CD4-positive, alpha-beta T cell treated with Interferon gamma for 1 hour (primary cell): Measurements from ENCODE around the gene EXPH5.

Experiments used
- DNase-seq: peaks from one replicate; pipeline ENCODE4 v3.0.0-alpha.2; 2020

EXPH5 gene

GRCh38 chr11:108511851-108512474, 81.6 kb downstream of the EXPH5 start:
- no peak for DNase-seq

GRCh38 chr11:108508653-108509593, 84.6 kb downstream of the EXPH5 start:
- DNase-seq = no peak

- no peak for DNase-seq
Observed at GRCh38 chr11:108501396-108501795, 92.2 kb downstream of the EXPH5 start.

GRCh38 chr11:108500721-108501120, 92.8 kb downstream of the EXPH5 start:
- no peak for DNase-seq

GRCh38 chr11:108500169-108500568, 93.4 kb downstream of the EXPH5 start:
- DNase-seq = no peak

- no peak for DNase-seq
Observed at GRCh38 chr11:108498816-108499408, 94.7 kb downstream of the EXPH5 start.

- peak; percentile 32 for DNase-seq
Observed at GRCh38 chr11:108498046-108498815, 95.3 kb downstream of the EXPH5 start, which contains the start of gene POGLUT3. TSS of gene POGLUT3 (minus strand) at chr11:108498384. CDS start at chr11:108498366, 18 bp downstream.

- peak; percentile 83 for DNase-seq
Observed at GRCh38 chr11:108497317-108498045, 96.1 kb downstream of the EXPH5 start.

GRCh38 chr11:108496643-108497256, 96.8 kb downstream of the EXPH5 start:
- DNase-seq = no peak

GRCh38 chr11:108495326-108495725, 98.2 kb downstream of the EXPH5 start:
- DNase-seq = no peak

GRCh38 chr11:108494182-108494581, 99.4 kb downstream of the EXPH5 start:
- DNase-seq = no peak

- DNase-seq = no peak
Observed at GRCh38 chr11:108491936-108492335, 101.6 kb downstream of the EXPH5 start.

GRCh38 chr11:108486828-108487227, 106.7 kb downstream of the EXPH5 start:
- no peak for DNase-seq

- DNase-seq = no peak
Observed at GRCh38 chr11:108486331-108486730, 107.2 kb downstream of the EXPH5 start.

- DNase-seq = no peak
Observed at GRCh38 chr11:108483163-108483562, 110.4 kb downstream of the EXPH5 start.

GRCh38 chr11:108474664-108475463, 118.7 kb downstream of the EXPH5 start:
- no peak for DNase-seq

GRCh38 chr11:108472681-108473080, 120.9 kb downstream of the EXPH5 start:
- DNase-seq = no peak

GRCh38 chr11:108468478-108468864, 125.1 kb downstream of the EXPH5 start:
- DNase-seq = no peak

GRCh38 chr11:108467091-108467823, 126.3 kb downstream of the EXPH5 start, which contains the start of gene C11orf65:
TSS of gene C11orf65 (minus strand) at chr11:108467529. CDS start at chr11:108461559, 5,970 bp downstream.
- DNase-seq = peak; percentile 95

GRCh38 chr11:108466405-108466804, 127.2 kb downstream of the EXPH5 start:
- no peak for DNase-seq
